Body of pancreas (tissue), 4 donors: ENCODE data around the gene UPF2.

ENCODE experiments used
- POLR2A ChIP-seq, 3 donors: fragments of 450-650 bp; IDR thresholded peaks; one replicate each; pipeline ENCODE4 v1.6.1; 2016; ENCODE audit warnings: antibody characterized with exemption in 3 of 3, mild to moderate bottlenecking in 2 of 3
- TF ChIP-seq, protein P1 (sequence below), 7 experiments: fragments of 450-650 bp in 4 of 7; fragments of 200-600 bp in 3 of 7; sonication (generic) in 3 of 7; IDR thresholded peaks; one replicate each; pipeline ENCODE4 v1.5.1; 2016 to 2019; ENCODE audit warnings: antibody characterized with exemption in 7 of 7

DNA sequence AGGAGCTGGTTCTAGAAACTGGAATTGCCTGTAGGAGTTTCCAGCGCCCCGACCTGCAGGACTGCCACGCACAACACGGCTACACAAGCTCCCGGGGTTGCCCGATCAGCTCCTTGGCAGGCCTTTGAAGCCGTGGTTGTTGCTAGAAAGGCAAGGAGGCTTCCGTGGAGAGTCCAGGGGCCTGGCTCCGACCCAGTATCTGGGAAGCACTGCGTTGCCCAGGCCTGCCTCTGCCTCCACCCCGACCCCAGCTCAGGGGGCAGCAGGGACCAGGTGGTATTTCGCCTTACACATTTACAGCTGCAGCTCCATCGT is 165.1 kb downstream of the UPF2 start:
- TF ChIP-seq, protein P1, sequence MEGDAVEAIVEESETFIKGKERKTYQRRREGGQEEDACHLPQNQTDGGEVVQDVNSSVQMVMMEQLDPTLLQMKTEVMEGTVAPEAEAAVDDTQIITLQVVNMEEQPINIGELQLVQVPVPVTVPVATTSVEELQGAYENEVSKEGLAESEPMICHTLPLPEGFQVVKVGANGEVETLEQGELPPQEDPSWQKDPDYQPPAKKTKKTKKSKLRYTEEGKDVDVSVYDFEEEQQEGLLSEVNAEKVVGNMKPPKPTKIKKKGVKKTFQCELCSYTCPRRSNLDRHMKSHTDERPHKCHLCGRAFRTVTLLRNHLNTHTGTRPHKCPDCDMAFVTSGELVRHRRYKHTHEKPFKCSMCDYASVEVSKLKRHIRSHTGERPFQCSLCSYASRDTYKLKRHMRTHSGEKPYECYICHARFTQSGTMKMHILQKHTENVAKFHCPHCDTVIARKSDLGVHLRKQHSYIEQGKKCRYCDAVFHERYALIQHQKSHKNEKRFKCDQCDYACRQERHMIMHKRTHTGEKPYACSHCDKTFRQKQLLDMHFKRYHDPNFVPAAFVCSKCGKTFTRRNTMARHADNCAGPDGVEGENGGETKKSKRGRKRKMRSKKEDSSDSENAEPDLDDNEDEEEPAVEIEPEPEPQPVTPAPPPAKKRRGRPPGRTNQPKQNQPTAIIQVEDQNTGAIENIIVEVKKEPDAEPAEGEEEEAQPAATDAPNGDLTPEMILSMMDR (IDR thresholded peaks at IDR 0.05) = no peak
- TF ChIP-seq POLR2A (IDR thresholded peaks at IDR 0.05) = no peak
